GM12878 (cell line): ENCODE measurements around the gene HADHA.

Source experiments
- CBX3 ChIP-seq: fragments of 200-600 bp; sonication (generic); IDR thresholded peaks from 2 replicates; pipeline ENCODE4 v1.6.1; 2016; ENCODE audit warnings: low read depth, borderline replicate concordance
- CTCF ChIP-seq, 3 experiments: IDR thresholded peaks in 2 of 3; conservative IDR thresholded peaks in 1 of 3; 2 replicates each; pipeline ENCODE4 v1.5.1; 2011; ENCODE audit warnings: low read depth in 3 of 3, low read length in 3 of 3, mild to moderate bottlenecking in 3 of 3, control low read depth in 2 of 3, moderate library complexity in 2 of 3, inconsistent platforms in 1 of 3, mixed read lengths in 1 of 3; ENCODE audit not compliant: control insufficient read depth in 2 of 3, insufficient read depth in 1 of 3; ENCODE audit errors: extremely low read depth in 1 of 3
- NR2C1 ChIP-seq: fragments of 450-650 bp; IDR thresholded peaks from 2 replicates; pipeline ENCODE4 v1.6.1; 2017; ENCODE audit warnings: antibody characterized with exemption, mild to moderate bottlenecking, moderate library complexity
- NRF1 ChIP-seq: conservative IDR thresholded peaks from 2 replicates; pipeline ENCODE4 v1.6.1; 2011; ENCODE audit warnings: mild to moderate bottlenecking, low read depth, low read length, improper control_type of control experiment
- POLR2A ChIP-seq: IDR thresholded peaks from 2 replicates; pipeline ENCODE4 v1.6.1; 2011; ENCODE audit warnings: low read depth, mild to moderate bottlenecking, low read length
- RAD21 ChIP-seq: IDR thresholded peaks from 2 replicates; pipeline ENCODE4 v1.6.1; 2011; ENCODE audit warnings: mild to moderate bottlenecking, low read depth, low read length, moderate library complexity; ENCODE audit not compliant: insufficient read depth
- RFX5 ChIP-seq: IDR thresholded peaks from 2 replicates; pipeline ENCODE4 v1.6.1; 2011; ENCODE audit warnings: low read depth, low read length, improper control_type of control experiment
- SIX5 ChIP-seq: IDR thresholded peaks from 2 replicates; pipeline ENCODE4 v1.6.1; 2011; ENCODE audit warnings: mild to moderate bottlenecking, low read depth, low read length, moderate library complexity; ENCODE audit not compliant: severe bottlenecking
- SP1 ChIP-seq: IDR thresholded peaks from one replicate; pipeline ENCODE4 v1.6.1; 2011; ENCODE audit warnings: low read depth, low read length
- SRF ChIP-seq, 2 experiments: IDR thresholded peaks; 2 replicates each; pipeline ENCODE4 v1.6.1; 2011; ENCODE audit warnings: low read depth in 2 of 2, low read length in 2 of 2, mild to moderate bottlenecking in 1 of 2, moderate library complexity in 1 of 2
- STAT3 ChIP-seq: IDR thresholded peaks from 2 replicates; pipeline ENCODE4 v1.6.1; 2011; ENCODE audit warnings: low read depth, low read length, improper control_type of control experiment
- ZNF24 ChIP-seq: fragments of 450-650 bp; IDR thresholded peaks from 2 replicates; pipeline ENCODE4 v1.6.1; 2017; ENCODE audit warnings: antibody characterized with exemption, mild to moderate bottlenecking
- TF ChIP-seq, protein P1 (sequence below): IDR thresholded peaks from 2 replicates; pipeline ENCODE4 v1.6.1; 2012; ENCODE audit warnings: low read depth, low read length, improper control_type of control experiment

DNA sequence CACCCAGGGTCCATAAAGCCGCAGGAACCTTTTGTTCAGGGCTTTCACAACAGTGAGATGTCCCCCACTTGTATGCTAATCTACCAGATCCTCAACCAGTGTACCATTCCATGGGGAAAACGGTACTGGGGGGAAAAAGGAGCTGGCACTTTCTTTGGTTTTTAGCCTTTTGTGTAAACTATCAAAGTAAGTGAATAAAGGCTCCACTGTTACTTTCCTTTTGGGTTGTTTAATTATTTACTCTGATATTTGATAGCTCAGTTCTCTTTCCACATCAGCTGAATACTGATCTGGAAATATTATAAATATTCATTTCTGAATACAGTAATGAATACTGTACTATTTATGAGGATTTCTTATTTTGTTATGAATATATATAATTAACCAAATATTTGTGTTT lies 20.3 kb downstream of the HADHA start:
- TF ChIP-seq CTCF (IDR thresholded peaks at IDR 0.05 in 2 of 3, conservative IDR thresholded peaks at IDR 0.05 in 1 of 3; ENCODE audit: control insufficient read depth in 2 of 3, extremely low read depth in 1 of 3, insufficient read depth in 1 of 3, low read depth in 3 of 3, low read length in 3 of 3) = no peak
- no peak for TF ChIP-seq POLR2A
- no peak for TF ChIP-seq SP1
- TF ChIP-seq NRF1 = no peak
- no peak for TF ChIP-seq STAT3
- TF ChIP-seq RFX5 = no peak
- TF ChIP-seq, protein P1, sequence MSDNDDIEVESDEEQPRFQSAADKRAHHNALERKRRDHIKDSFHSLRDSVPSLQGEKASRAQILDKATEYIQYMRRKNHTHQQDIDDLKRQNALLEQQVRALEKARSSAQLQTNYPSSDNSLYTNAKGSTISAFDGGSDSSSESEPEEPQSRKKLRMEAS = no peak
- TF ChIP-seq NR2C1 = no peak
- no peak for TF ChIP-seq ZNF24
- no peak for TF ChIP-seq SIX5
- no peak for TF ChIP-seq RAD21
- TF ChIP-seq SRF (IDR thresholded peaks at IDR 0.05; ENCODE audit: low read depth in 2 of 2, low read length in 2 of 2) = no peak
- TF ChIP-seq CBX3 = no peak
